Measurements from ENCODE around the gene YWHAG.

The YWHAG gene

DNA sequence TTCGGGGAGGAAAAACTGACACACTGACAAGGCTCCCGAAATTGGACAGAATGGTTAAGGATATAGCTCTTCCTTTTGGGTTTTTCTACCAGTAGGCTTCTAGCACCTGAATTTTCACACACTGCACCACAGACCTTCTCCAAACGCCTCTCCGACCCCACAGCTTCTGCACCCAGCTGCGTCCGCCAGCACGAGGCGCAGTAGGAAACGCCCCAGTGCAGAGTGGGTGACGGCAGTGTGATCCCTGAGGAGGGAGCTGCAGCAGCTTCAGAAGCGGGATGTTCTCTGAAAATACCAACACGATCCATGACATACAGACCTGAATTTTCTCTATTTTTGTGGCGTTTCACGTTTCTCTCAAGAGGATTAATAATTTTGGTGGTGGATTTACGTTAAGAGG lies 30.4 kb downstream of the YWHAG start:
- Histone ChIP-seq H3K4me1 (ENCODE audit: control insufficient read depth in 2 of 2, insufficient read depth in 2 of 2, low read length in 2 of 2) (peaks cover 0 to 2% of the 10 kb centered on the region in 2 donors), H3K36me3 (ENCODE audit: control insufficient read depth in 2 of 2, insufficient read depth in 2 of 2, low read length in 2 of 2) (peaks cover 28 to 40% of the 10 kb centered on the region in 2 donors), H3K4me3 (ENCODE audit: low read length in 2 of 2) (no peak overlapping the region), H3K27me3 (ENCODE audit: control insufficient read depth in 2 of 2, insufficient read depth in 2 of 2, low read length in 2 of 2) (no peaks in the 10 kb centered on the region), H3K9ac (ENCODE audit: low read depth in 1 of 2, low read length in 2 of 2) (no peak overlapping the region), H3K9me3 (ENCODE audit: control insufficient read depth in 2 of 2, low read length in 2 of 2) (no peaks in the 10 kb centered on the region), H3K27ac (ENCODE audit: low read depth in 2 of 2, low read length in 2 of 2) (no peak overlapping the region)

DNA sequence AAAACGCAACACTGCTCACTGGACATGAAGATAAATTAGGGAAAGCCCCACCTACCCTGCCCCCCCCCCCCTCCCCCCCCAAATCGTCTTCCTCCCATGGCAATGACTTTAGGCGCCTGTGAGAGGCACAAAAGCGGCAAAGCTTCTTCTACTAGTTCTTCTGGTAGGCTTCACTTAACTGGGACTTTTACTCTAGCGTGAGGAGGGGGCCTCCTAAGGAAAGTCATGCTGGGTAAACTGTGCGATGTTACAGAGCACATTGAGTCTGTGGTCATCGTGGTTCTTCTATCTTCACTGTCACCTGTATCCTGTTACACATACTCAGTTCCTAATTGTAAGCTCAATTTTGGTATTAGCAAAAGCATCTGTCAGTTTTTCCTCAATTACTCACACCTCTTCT lies 31.2 kb downstream of the YWHAG start:
- H3K9me3 ChIP-seq (ENCODE audit: control insufficient read depth in 2 of 2, low read length in 2 of 2): no peaks in the 10 kb centered on the region
- H3K27me3 ChIP-seq (ENCODE audit: control insufficient read depth in 2 of 2, insufficient read depth in 2 of 2, low read length in 2 of 2): no peaks in the 10 kb centered on the region
- H3K27ac ChIP-seq (ENCODE audit: low read depth in 2 of 2, low read length in 2 of 2): no peak overlapping the region

DNA sequence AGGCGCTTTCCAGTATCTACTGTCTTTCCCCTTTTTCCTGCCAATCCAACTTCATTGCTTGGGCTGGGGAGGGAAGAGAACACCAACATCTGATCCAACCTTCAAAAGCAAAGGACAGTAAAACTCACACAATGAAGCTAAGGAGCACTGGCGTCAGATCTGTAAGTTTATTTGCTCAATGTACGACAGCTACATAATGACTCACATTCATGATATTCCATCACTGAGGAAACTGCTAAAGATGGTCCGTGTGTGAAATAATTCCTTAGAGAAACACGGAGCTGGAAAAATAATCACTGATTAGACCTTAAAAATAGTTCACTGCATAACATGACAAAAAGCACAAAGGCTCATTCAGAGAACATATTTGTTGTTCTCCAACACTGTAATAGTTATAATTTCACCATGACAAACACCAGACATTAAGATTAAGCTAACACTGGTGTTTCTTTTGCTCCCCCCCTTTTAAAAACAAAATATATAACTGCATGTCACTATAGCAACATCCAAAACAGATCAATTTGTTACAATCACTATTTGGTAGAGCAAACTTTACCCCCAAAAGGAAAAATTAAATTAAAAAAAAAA lies 32.1 kb downstream of the YWHAG start:
- H3K4me1 ChIP-seq (ENCODE audit: control insufficient read depth in 2 of 2, insufficient read depth in 2 of 2, low read length in 2 of 2): peaks cover 0 to 2% of the 10 kb centered on the region in 2 donors
- no peak overlapping the region for H3K4me3 ChIP-seq (ENCODE audit: low read length in 2 of 2)
- H3K36me3 ChIP-seq (ENCODE audit: control insufficient read depth in 2 of 2, insufficient read depth in 2 of 2, low read length in 2 of 2): peaks cover 26 to 40% of the 10 kb centered on the region in 2 donors
- no peak overlapping the region for H3K27ac ChIP-seq (ENCODE audit: low read depth in 2 of 2, low read length in 2 of 2)
- no peaks in the 10 kb centered on the region for H3K27me3 ChIP-seq (ENCODE audit: control insufficient read depth in 2 of 2, insufficient read depth in 2 of 2, low read length in 2 of 2)
- no peaks in the 10 kb centered on the region for H3K9me3 ChIP-seq (ENCODE audit: control insufficient read depth in 2 of 2, low read length in 2 of 2)
- H3K9ac ChIP-seq (ENCODE audit: low read depth in 1 of 2, low read length in 2 of 2): no peak overlapping the region

More for the DNA sequence above, 31.2 kb downstream of the YWHAG start:
- Histone ChIP-seq H3K36me3 (ENCODE audit: control insufficient read depth in 2 of 2, insufficient read depth in 2 of 2, low read length in 2 of 2) (peaks cover 28 to 40% of the 10 kb centered on the region in 2 donors), H3K9ac (ENCODE audit: low read depth in 1 of 2, low read length in 2 of 2) (no peak overlapping the region), H3K4me1 (ENCODE audit: control insufficient read depth in 2 of 2, insufficient read depth in 2 of 2, low read length in 2 of 2) (peaks cover 0 to 2% of the 10 kb centered on the region in 2 donors), H3K4me3 (ENCODE audit: low read length in 2 of 2) (no peak overlapping the region)

DNA sequence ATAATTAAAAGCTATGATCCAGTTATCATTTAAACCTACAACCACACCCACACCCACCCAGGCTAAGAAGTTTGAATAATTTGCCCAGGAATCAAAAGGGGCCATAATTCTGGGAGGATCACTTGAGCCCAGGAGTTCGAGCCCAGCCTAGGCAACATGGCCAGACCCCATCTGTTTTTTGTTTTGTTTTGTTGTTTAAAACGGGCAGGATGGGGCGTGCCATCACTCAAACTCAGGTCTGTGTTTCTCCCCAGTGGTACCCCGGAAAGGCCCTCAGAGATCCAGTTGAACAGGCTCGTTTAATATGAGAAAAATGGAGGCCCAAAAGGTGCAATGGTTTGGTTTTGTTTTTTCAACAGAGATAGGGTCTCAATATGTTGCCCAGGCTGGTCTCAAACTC lies 33.0 kb downstream of the YWHAG start:
- H3K9me3 ChIP-seq (ENCODE audit: control insufficient read depth in 2 of 2, low read length in 2 of 2): no peaks in the 10 kb centered on the region
- H3K4me1 ChIP-seq (ENCODE audit: control insufficient read depth in 2 of 2, insufficient read depth in 2 of 2, low read length in 2 of 2): peaks cover 0 to 2% of the 10 kb centered on the region in 2 donors
- H3K27me3 ChIP-seq (ENCODE audit: control insufficient read depth in 2 of 2, insufficient read depth in 2 of 2, low read length in 2 of 2): no peaks in the 10 kb centered on the region
- no peak overlapping the region for H3K4me3 ChIP-seq (ENCODE audit: low read length in 2 of 2)
- H3K36me3 ChIP-seq (ENCODE audit: control insufficient read depth in 2 of 2, insufficient read depth in 2 of 2, low read length in 2 of 2): peaks cover 26 to 38% of the 10 kb centered on the region in 2 donors
- no peak overlapping the region for H3K9ac ChIP-seq (ENCODE audit: low read depth in 1 of 2, low read length in 2 of 2)
- no peak overlapping the region for H3K27ac ChIP-seq (ENCODE audit: low read depth in 2 of 2, low read length in 2 of 2)

DNA sequence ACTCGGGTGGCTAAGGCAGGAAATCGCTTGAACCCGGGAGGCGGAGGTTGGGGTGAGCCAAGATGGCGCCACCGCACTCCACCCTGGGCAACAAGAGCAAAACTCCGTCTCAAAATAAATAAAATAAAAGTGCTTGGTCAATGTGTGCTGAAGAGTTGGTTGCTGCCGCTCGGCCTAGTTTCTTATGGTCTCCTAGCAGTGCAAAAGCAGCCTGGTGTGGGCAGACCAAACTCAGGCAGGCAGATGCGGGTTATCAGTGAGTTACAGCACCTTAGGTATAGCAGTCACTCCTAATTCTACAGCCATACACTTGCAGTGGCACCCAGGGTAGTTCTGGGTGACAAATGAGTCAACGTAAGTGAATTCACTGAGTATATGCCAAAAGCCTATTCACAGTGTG lies 33.7 kb downstream of the YWHAG start:
- Histone ChIP-seq H3K4me3 (ENCODE audit: low read length in 2 of 2) (no peak overlapping the region), H3K9ac (ENCODE audit: low read depth in 1 of 2, low read length in 2 of 2) (no peak overlapping the region), H3K9me3 (ENCODE audit: control insufficient read depth in 2 of 2, low read length in 2 of 2) (no peaks in the 10 kb centered on the region), H3K27ac (ENCODE audit: low read depth in 2 of 2, low read length in 2 of 2) (no peak overlapping the region), H3K27me3 (ENCODE audit: control insufficient read depth in 2 of 2, insufficient read depth in 2 of 2, low read length in 2 of 2) (no peaks in the 10 kb centered on the region), H3K36me3 (ENCODE audit: control insufficient read depth in 2 of 2, insufficient read depth in 2 of 2, low read length in 2 of 2) (peaks cover 26 to 38% of the 10 kb centered on the region in 2 donors), H3K4me1 (ENCODE audit: control insufficient read depth in 2 of 2, insufficient read depth in 2 of 2, low read length in 2 of 2) (peaks cover 0 to 2% of the 10 kb centered on the region in 2 donors)

DNA sequence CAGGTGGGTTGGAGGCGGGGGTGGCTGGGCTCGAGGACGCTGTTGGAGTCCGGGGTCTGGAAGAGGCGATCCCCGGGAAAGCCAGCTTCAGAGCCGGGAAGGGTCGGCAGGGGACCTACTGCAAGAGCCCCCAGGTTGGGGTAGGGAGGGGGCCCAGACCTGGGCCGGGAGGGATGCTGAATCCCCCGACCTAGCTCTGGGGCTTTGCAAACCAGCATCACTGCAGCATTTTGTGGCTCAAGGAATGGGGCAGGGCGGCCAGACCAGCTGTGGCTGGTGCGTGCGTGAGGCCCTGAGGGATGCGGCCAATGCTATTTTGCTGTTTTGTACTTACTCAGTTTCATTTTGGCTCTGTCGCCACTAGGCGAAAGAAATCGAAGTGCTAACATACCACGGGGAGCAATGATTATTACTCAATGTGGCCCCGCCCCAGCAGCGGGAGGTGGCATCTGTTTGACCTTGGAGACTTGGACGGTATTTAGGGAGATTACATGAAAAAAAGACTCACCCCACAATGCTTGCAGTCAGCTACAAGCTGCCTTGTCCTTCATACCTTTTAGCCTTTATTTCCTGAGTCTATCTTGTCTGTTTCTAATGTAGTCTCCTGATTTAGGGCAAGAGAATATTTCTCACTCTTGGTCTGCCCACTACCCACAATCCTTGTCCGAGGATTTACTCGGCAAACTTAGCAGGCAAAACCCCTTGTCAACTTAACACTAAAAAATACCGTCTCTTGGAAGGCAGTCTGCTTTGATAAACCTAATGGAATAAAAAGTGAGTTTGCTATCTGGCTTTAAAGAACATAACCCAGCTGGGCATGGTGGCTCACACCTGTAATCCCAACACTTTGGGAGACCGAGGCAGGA lies 40.1 kb downstream of the YWHAG start:
- H3K4me1 ChIP-seq (ENCODE audit: control insufficient read depth in 2 of 2, insufficient read depth in 2 of 2, low read length in 2 of 2): peaks cover 13 to 16% of the 10 kb centered on the region in 2 donors

DNA sequence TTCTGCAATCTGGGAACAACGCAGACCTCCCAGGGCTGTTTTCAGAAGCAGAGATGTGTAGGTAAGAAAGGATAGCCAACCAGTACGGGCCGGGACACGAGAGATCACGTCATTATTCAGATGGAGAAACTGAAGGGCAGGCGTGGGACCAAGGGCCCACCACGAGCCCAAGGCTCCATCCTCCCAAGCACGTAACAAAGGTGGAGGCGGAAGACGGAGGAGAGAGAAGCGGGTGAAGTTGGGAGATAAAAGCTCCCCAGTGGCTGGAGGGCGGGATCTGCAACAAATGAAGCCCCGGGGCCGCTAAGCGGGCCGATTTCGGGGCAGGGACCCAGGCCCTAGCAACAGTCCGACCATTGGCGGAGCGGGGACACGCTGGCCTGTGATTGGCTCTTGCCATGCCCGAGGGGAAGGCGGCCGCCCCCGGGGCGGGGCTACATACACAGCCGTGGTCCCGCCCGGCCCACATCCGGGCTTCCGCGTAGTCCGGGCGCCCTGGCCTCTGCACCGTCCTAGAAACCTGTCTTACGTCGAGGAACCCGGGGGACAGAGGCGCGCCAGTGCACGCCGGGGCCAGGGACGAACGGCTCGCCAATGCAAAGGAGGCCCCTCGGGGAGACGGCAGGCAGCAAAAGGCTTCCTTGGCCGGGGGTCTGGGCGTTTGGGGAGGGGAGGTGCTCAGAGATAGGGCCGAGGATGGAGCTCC lies 40.9 kb downstream of the YWHAG start:
- Histone ChIP-seq H3K9me3 (ENCODE audit: control insufficient read depth in 2 of 2, low read length in 2 of 2) (no peaks in the 10 kb centered on the region), H3K4me1 (ENCODE audit: control insufficient read depth in 2 of 2, insufficient read depth in 2 of 2, low read length in 2 of 2) (peaks cover 13 to 16% of the 10 kb centered on the region in 2 donors), H3K27ac (ENCODE audit: low read depth in 2 of 2, low read length in 2 of 2) (peak overlapping the region; percentile 96 to 97), H3K9ac (ENCODE audit: low read depth in 1 of 2, low read length in 2 of 2) (peak overlapping the region; percentile 93 to 95), H3K36me3 (ENCODE audit: control insufficient read depth in 2 of 2, insufficient read depth in 2 of 2, low read length in 2 of 2) (no peaks in the 10 kb centered on the region), H3K27me3 (ENCODE audit: control insufficient read depth in 2 of 2, insufficient read depth in 2 of 2, low read length in 2 of 2) (no peaks in the 10 kb centered on the region), H3K4me3 (ENCODE audit: low read length in 2 of 2) (peak overlapping the region; percentile 89 to 91)

More for the DNA sequence above, 40.1 kb downstream of the YWHAG start:
- H3K9me3 ChIP-seq (ENCODE audit: control insufficient read depth in 2 of 2, low read length in 2 of 2): no peaks in the 10 kb centered on the region
- peak overlapping the region; percentile 89 to 91 for H3K4me3 ChIP-seq (ENCODE audit: low read length in 2 of 2)
- H3K9ac ChIP-seq (ENCODE audit: low read depth in 1 of 2, low read length in 2 of 2): peak overlapping the region; percentile 93 to 95
- peak overlapping the region; percentile 96 to 97 for H3K27ac ChIP-seq (ENCODE audit: low read depth in 2 of 2, low read length in 2 of 2)
- H3K27me3 ChIP-seq (ENCODE audit: control insufficient read depth in 2 of 2, insufficient read depth in 2 of 2, low read length in 2 of 2): no peaks in the 10 kb centered on the region
- no peaks in the 10 kb centered on the region for H3K36me3 ChIP-seq (ENCODE audit: control insufficient read depth in 2 of 2, insufficient read depth in 2 of 2, low read length in 2 of 2)

DNA sequence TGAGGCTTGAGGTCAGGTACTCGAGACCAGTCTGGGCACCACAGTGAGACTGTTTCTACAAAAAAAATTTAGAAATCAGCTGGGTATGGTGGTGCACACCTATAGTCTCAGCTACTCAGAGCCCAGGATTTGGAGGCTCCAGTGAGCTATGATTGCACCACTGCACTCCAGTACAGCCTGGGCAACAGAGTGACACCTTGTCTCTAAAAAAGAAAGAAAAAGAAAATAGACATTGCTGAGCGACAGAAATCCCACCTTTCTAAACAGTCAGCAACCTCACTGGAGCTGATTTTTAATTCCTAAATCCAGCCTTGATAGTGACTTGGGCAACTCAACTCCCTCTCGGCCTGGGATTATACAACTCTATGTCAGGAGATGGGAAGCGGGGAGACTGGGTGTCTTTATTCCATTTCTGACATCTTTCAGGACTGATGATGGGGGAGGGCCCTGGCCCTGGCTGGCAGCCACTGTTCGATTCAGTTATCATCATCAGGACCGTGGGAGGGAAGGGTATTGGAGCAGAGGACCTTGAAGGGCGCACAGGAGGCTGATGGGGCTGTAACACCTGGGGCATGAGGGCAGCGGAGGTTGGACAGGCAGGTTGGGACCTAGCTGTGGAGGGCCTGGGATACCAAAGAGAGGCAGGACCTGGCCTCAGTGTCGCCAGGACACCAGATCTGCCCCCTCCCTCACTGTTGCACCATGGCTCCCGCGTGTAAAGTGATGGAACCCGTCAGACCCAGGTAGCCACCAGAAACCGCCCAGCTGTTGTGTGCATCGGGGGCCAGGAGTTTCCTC lies 41.6 kb downstream of the YWHAG start:
- Histone ChIP-seq H3K9ac (ENCODE audit: low read depth in 1 of 2, low read length in 2 of 2) (peak overlapping the region; percentile 88 to 93), H3K27ac (ENCODE audit: low read depth in 2 of 2, low read length in 2 of 2) (peak overlapping the region; percentile 96 to 97), H3K4me3 (ENCODE audit: low read length in 2 of 2) (peak overlapping the region; percentile 89 to 91), H3K9me3 (ENCODE audit: control insufficient read depth in 2 of 2, low read length in 2 of 2) (no peaks in the 10 kb centered on the region), H3K27me3 (ENCODE audit: control insufficient read depth in 2 of 2, insufficient read depth in 2 of 2, low read length in 2 of 2) (no peaks in the 10 kb centered on the region), H3K36me3 (ENCODE audit: control insufficient read depth in 2 of 2, insufficient read depth in 2 of 2, low read length in 2 of 2) (no peaks in the 10 kb centered on the region), H3K4me1 (ENCODE audit: control insufficient read depth in 2 of 2, insufficient read depth in 2 of 2, low read length in 2 of 2) (peaks cover 13 to 16% of the 10 kb centered on the region in 2 donors)

DNA sequence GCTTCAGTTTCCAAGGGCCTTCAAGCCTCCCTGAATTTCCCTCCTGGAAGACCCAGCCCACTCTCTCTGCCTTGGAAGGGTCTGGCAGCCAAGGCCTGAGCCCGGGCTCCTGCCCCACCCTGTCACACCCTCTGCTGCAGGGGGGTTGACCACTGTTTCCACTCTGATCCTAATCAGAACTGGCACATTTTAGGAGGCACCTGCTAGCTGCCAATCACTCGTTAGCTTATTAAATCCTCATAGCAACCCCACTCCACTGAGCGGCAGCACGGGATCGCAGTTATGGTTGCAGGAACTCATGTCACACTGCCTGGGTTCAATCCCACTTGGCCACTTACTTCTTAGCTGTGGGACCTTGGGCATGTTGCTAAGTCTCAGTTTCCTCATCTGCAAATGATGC lies 43.4 kb downstream of the YWHAG start:
- Histone ChIP-seq H3K9me3 (ENCODE audit: control insufficient read depth in 2 of 2, low read length in 2 of 2) (no peaks in the 10 kb centered on the region), H3K27ac (ENCODE audit: low read depth in 2 of 2, low read length in 2 of 2) (no peak overlapping the region), H3K9ac (ENCODE audit: low read depth in 1 of 2, low read length in 2 of 2) (no peak overlapping the region), H3K4me3 (ENCODE audit: low read length in 2 of 2) (no peak overlapping the region), H3K4me1 (ENCODE audit: control insufficient read depth in 2 of 2, insufficient read depth in 2 of 2, low read length in 2 of 2) (peaks cover 18 to 20% of the 10 kb centered on the region in 2 donors), H3K36me3 (ENCODE audit: control insufficient read depth in 2 of 2, insufficient read depth in 2 of 2, low read length in 2 of 2) (no peaks in the 10 kb centered on the region), H3K27me3 (ENCODE audit: control insufficient read depth in 2 of 2, insufficient read depth in 2 of 2, low read length in 2 of 2) (no peaks in the 10 kb centered on the region)
